LHCN-M2 (cell line): ENCODE data around the gene KCNH6. TPM values are rescaled to one million over a fixed set of nuclear protein-coding genes. Genes with fewer than 3 reads are reported as not detected.

Source experiments
- DNase-seq: peaks from one replicate; pipeline ENCODE4 v3.0.0-alpha.2; 2012; ENCODE audit warnings: low read depth
- total RNA-seq: library from RNA; depleted of rRNA; stranded (reverse); fragments of >200 nt; gene quantifications from 2 replicates; pipeline ENCODE4 v1.2.3, GENCODE V29; 2014

KCNH6 gene
- total RNA-seq, 1 experiment from 2014 or later = not detected

- DNase-seq = no peak
Observed at GRCh38 chr17:63531022-63531965, 8.1 kb downstream of the KCNH6 start.

GRCh38 chr17:63533433-63534077 is 10.4 kb downstream of the KCNH6 start:
- DNase-seq = no peak

GRCh38 chr17:63534078-63534570 is 11.0 kb downstream of the KCNH6 start:
- no peak for DNase-seq

- DNase-seq = no peak
Observed at GRCh38 chr17:63534816-63535455, 11.8 kb downstream of the KCNH6 start.

- no peak for DNase-seq
Observed at GRCh38 chr17:63535640-63536039, 12.5 kb downstream of the KCNH6 start.

GRCh38 chr17:63537001-63537400 is 13.8 kb downstream of the KCNH6 start:
- no peak for DNase-seq

GRCh38 chr17:63537991-63538692 is 15.0 kb downstream of the KCNH6 start:
- no peak for DNase-seq

- DNase-seq = no peak
Observed at GRCh38 chr17:63538693-63539595, 15.8 kb downstream of the KCNH6 start.

- no peak for DNase-seq
Observed at GRCh38 chr17:63540590-63540989, 17.4 kb downstream of the KCNH6 start.

- DNase-seq = no peak
Observed at GRCh38 chr17:63542218-63542545, 19.0 kb downstream of the KCNH6 start.

GRCh38 chr17:63542942-63543821 is 20.0 kb downstream of the KCNH6 start:
- no peak for DNase-seq

GRCh38 chr17:63543822-63544420 is 20.8 kb downstream of the KCNH6 start:
- DNase-seq = no peak

- no peak for DNase-seq
Observed at GRCh38 chr17:63544467-63545301, 21.5 kb downstream of the KCNH6 start.

GRCh38 chr17:63546308-63547082 is 23.3 kb downstream of the KCNH6 start:
- no peak for DNase-seq

- no peak for DNase-seq
Observed at GRCh38 chr17:63547083-63547523, 23.9 kb downstream of the KCNH6 start.

GRCh38 chr17:63549289-63549945 is 26.3 kb downstream of the KCNH6 start:
- no peak for DNase-seq
